Ovary (tissue), 9 donors: ENCODE data around the gene PNMA8B. TPM values are rescaled to one million over a fixed set of nuclear protein-coding genes. Genes with fewer than 3 reads are reported as not detected.
A peak's percentile ranks its signal among the peaks of the same experiment; 100 is the strongest.

Experiments used
- DNase-seq, 5 donors: peaks; one replicate each; pipeline ENCODE4 v3.0.0-alpha.2; 2019 to 2020
- H3K27ac ChIP-seq, 2 donors: fragments of 200-600 bp; one replicate each; pipeline versions ENCODE4 v1.5.1 to v1.8.0; 2019 to 2022
- H3K27me3 ChIP-seq: fragments of 200-600 bp; one replicate; pipeline ENCODE4 v1.8.0; 2022
- H3K36me3 ChIP-seq: fragments of 200-600 bp; sonication (generic); one replicate; pipeline ENCODE4 v1.5.1; 2019
- H3K4me1 ChIP-seq: one replicate; pipeline ENCODE4 v1.8.1; 2013; ENCODE audit warnings: mild to moderate bottlenecking, moderate library complexity; ENCODE audit not compliant: insufficient read depth
- H3K4me3 ChIP-seq: fragments of 200-600 bp; sonication (generic); one replicate; pipeline ENCODE4 v1.5.1; 2017
- H3K9me3 ChIP-seq, 2 donors: fragments of 200-600 bp in 1 of 2; sonication (generic) in 1 of 2; one replicate each; pipeline versions ENCODE4 v1.5.1 to v1.8.1; 2013 to 2019; ENCODE audit warnings: mild to moderate bottlenecking in 1 of 2, moderate library complexity in 1 of 2
- CTCF ChIP-seq, 3 donors: fragments of 450-650 bp in 2 of 3; fragments of 200-600 bp in 1 of 3; IDR thresholded peaks; one replicate each; pipeline versions ENCODE4 v1.5.1 to v1.8.0; 2016 to 2022; ENCODE audit warnings: antibody characterized with exemption in 3 of 3, mild to moderate bottlenecking in 1 of 3
- EP300 ChIP-seq: sonication (generic); formaldehyde crosslinking; IDR thresholded peaks from one replicate; pipeline ENCODE4 v1.6.1; 2017; ENCODE audit warnings: antibody characterized with exemption
- POLR2A ChIP-seq: fragments of 450-650 bp; IDR thresholded peaks from one replicate; pipeline ENCODE4 v1.6.1; 2017; ENCODE audit warnings: antibody characterized with exemption, mild to moderate bottlenecking, moderate library complexity
- WGBS, 3 donors: extraction: QIAGEN DNeasy Blood & Tissue Kit in 1 of 3; methylation state at CpG; one replicate each; pipeline versions ENCODE4 v1.1.5 to v1.1.7; 2013 to 2017; 5-methylcytosine and 5-hydroxymethylcytosine counted together
- intact Hi-C, 4 donors: fragments of 100-400 bp; cut with DNase I; formaldehyde crosslinking; loops; one replicate each; pipeline versions ENCODE4 v1.11.0 to v1.15.1; 2022 to 2023
- polyA plus RNA-seq, 2 donors: library from polyadenylated mRNA; stranded (reverse); fragments of 200-250 nt in 1 of 2; fragments of 350-450 nt in 1 of 2; fragmentation: Illumina TruSeq in 1 of 2; extraction: RNeasy Lipid Tissue Mini Kit (QIAGEN cat#74804) in 1 of 2; gene quantifications; one replicate each; pipeline ENCODE4 v1.2.3, GENCODE V29; 2013 to 2014
- total RNA-seq, 7 donors: library from RNA; depleted of rRNA in 2 of 7; stranded (reverse); fragments of >200 nt in 2 of 7; fragmentation: NEBNext Ultra II Directional in 3 of 7; extraction: Animal tissue kit (Norgen Biotek cat#: 25700) in 3 of 7; gene quantifications; one replicate each; pipeline versions ENCODE4 v1.1.0 to v1.2.4, GENCODE V29; 2016 to 2023
- donor health status: DM: no; HTN: no; CAD: no; lungs with moderate emphysema.
- donor health status: DM: no; HTN: no; CAD: no.
- donor health status: Bipolar disorder and iron deficiency.
- donor health status: DM: yes; HTN: yes; CAD: no.
- donor health status: DM: no; HTN: no; CAD: no.
- donor health status: DM: yes; HTN: yes; CAD: no.

Gene PNMA8B
- total and polyA plus RNA-seq, 9 donors, result 0.97 to 10.6 (median 5.3) TPM

DNA sequence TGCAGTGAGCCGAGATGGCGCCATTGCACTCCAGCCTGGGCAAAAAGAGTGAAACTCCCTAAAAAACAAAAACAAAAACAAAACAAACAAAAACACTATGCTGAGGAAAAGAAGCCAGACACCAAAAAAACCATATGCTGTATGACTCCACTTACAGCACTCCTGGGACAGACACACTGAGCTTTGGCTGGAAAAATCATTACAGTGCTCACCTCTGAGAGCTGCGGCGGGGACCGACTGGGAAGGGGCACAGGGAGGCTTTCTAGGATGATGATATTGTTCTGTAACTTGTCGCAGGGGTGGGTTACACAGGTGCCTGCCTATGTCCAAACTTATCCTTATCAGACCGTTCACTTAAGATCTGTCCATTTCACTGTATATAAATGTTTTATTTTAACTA lies 32.2 kb downstream of the PNMA8B start:
- WGBS, 3 donors, result 81 to 83% (median 82%) methylated on average over 7 of the region's 7 CpGs
- no peak overlapping the region for H3K27ac ChIP-seq
- no peaks in the 10 kb centered on the region for H3K27me3 ChIP-seq
- intact Hi-C loops, result no loop called here
- DNase-seq, result peak in 1 of 5 donors; percentile 10
- no peaks in the 10 kb centered on the region for H3K4me1 ChIP-seq
- TF ChIP-seq CTCF (IDR thresholded peaks at IDR 0.05) (no peak), EP300 (no peak), POLR2A (no peak)
- H3K36me3 ChIP-seq, result no peaks in the 10 kb centered on the region
- no peak overlapping the region for H3K4me3 ChIP-seq
- H3K9me3 ChIP-seq, result no peaks in the 10 kb centered on the region

DNA sequence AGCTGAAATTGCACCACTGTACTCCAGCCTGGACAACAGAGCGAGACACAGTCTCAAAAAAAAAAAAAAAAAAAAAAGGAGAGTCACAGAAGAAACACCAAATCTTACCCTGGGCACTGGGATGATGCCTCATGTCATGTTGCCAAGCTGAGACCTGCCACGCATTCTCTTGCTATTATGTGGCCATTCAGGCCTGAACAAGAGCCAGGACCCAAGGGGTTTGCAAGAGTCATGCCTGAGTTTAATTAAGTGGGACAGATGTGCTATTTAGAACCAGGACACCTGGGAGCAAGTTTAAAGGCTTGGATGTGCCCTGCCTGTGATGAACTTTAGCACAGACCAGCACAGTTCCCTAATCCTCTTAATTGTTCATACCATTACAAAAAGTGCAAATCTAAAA lies 34.1 kb downstream of the PNMA8B start:
- Histone ChIP-seq H3K36me3 (no peaks in the 10 kb centered on the region), H3K4me1 (no peaks in the 10 kb centered on the region), H3K27ac (no peak overlapping the region), H3K4me3 (no peak overlapping the region), H3K9me3 (no peaks in the 10 kb centered on the region), H3K27me3 (no peaks in the 10 kb centered on the region)
- intact Hi-C loops, result no loop called here
- TF ChIP-seq POLR2A (no peak), CTCF (IDR thresholded peaks at IDR 0.05) (no peak), EP300 (no peak)
- 93 to 97% (median 97%) methylated on average over 2 of the region's 2 CpGs for WGBS, 3 donors
- no peak for DNase-seq

DNA sequence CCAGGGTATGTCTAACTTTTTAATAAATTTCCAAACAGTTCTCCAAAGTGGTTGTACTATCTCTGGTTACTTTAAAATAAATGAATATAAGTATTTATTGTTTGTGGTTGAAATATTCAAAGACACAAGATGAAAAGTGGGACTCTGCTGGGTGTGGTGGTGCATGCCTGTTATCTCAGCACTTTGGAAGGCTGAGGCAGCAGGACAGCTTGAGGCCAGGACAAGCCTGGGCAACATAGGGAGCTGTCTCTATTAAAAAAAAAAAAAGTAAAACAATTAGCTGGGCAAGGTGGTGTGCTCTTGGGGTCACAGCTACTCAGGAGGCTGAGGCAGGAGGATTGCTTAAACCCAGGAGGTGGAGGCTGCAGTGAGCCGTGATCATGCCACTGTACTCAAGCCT lies 34.7 kb downstream of the PNMA8B start:
- intact Hi-C loops, result no loop called here
- DNase-seq, result peak in 1 of 5 donors; percentile 1
- Histone ChIP-seq H3K27me3 (no peaks in the 10 kb centered on the region), H3K36me3 (no peaks in the 10 kb centered on the region), H3K4me1 (no peaks in the 10 kb centered on the region), H3K4me3 (no peak overlapping the region), H3K9me3 (no peaks in the 10 kb centered on the region), H3K27ac (no peak overlapping the region)
- WGBS, 3 donors, result 82 to 98% (median 88%) methylated on average over 1 of the region's 1 CpG
- TF ChIP-seq POLR2A (no peak), EP300 (no peak)

GRCh38 chr19:46460055-46460454 lies 35.6 kb downstream of the PNMA8B start:
- DNase-seq, result no peak
- intact Hi-C loops, result no loop called here
- Histone ChIP-seq H3K4me3 (no peak overlapping the region), H3K4me1 (no peaks in the 10 kb centered on the region), H3K27me3 (no peaks in the 10 kb centered on the region), H3K27ac (no peak overlapping the region), H3K9me3 (no peaks in the 10 kb centered on the region), H3K36me3 (no peaks in the 10 kb centered on the region)
- 62 to 81% (median 64%) methylated on average over 2 of the region's 2 CpGs for WGBS, 3 donors
- TF ChIP-seq POLR2A (no peak), EP300 (no peak), CTCF (IDR thresholded peaks at IDR 0.05) (no peak)

- 92 to 94% (median 93%) methylated on average over 5 of the region's 5 CpGs for WGBS, 3 donors
- H3K27ac ChIP-seq, result no peak overlapping the region
These were observed 38.7 kb downstream of the PNMA8B start for GRCh38 chr19:46456930-46457329.

More at GRCh38 chr19:46456930-46457329, 38.7 kb downstream of the PNMA8B start:
- H3K9me3 ChIP-seq, result no peaks in the 10 kb centered on the region
- H3K27me3 ChIP-seq, result no peaks in the 10 kb centered on the region
- TF ChIP-seq POLR2A, result no peak
- no peak for TF ChIP-seq EP300
- no peak for TF ChIP-seq CTCF (IDR thresholded peaks at IDR 0.05)
- no peak overlapping the region for H3K4me3 ChIP-seq
- no peaks in the 10 kb centered on the region for H3K36me3 ChIP-seq
- no peaks in the 10 kb centered on the region for H3K4me1 ChIP-seq
- intact Hi-C loops, result no loop called here
- DNase-seq, result peak in 1 of 5 donors; percentile 5
